Type B pancreatic cell (in vitro differentiated cells): Measurements from ENCODE around the gene NTRK3. TPM values are rescaled to one million over a fixed set of nuclear protein-coding genes. Genes with fewer than 3 reads are reported as not detected.

ENCODE experiments used
- DNase-seq: peaks from one replicate; pipeline ENCODE4 v3.0.0; 2021; ENCODE audit warnings: mixed read lengths; ENCODE audit not compliant: unreplicated experiment; ENCODE audit errors: extremely low spot score
- H3K27ac Mint-ChIP-seq: 2 replicates; pipeline ENCODE4 v1.8.0; 2021; ENCODE audit warnings: mild to moderate bottlenecking, mixed read lengths
- H3K27me3 Mint-ChIP-seq: 2 replicates; pipeline ENCODE4 v1.8.0; 2021; ENCODE audit warnings: mixed read lengths
- H3K36me3 Mint-ChIP-seq: 2 replicates; pipeline ENCODE4 v1.8.0; 2021; ENCODE audit warnings: mixed read lengths
- H3K4me1 Mint-ChIP-seq: one replicate; pipeline ENCODE4 v1.8.0; 2021; ENCODE audit warnings: mixed read lengths; ENCODE audit not compliant: unreplicated experiment
- H3K4me3 Mint-ChIP-seq: 2 replicates; pipeline ENCODE4 v1.8.0; 2021; ENCODE audit warnings: mild to moderate bottlenecking, mixed read lengths
- H3K9me3 Mint-ChIP-seq: 2 replicates; pipeline ENCODE4 v1.8.0; 2021; ENCODE audit warnings: mixed read lengths
- total RNA-seq: library from RNA; stranded (reverse); gene quantifications from 2 replicates; pipeline ENCODE4 v1.2.1, GENCODE V29; 2021; ENCODE audit warnings: low replicate concordance
- TF ChIP-seq, protein P1 (sequence below): fragments of 200-600 bp; sonication (generic); conservative IDR thresholded peaks from 2 replicates; pipeline ENCODE4 v1.5.0; 2021; ENCODE audit warnings: antibody characterized with exemption, mild to moderate bottlenecking

NTRK3 gene
- total RNA-seq, 1 donor from 2014 or later = 16.9 TPM

DNA sequence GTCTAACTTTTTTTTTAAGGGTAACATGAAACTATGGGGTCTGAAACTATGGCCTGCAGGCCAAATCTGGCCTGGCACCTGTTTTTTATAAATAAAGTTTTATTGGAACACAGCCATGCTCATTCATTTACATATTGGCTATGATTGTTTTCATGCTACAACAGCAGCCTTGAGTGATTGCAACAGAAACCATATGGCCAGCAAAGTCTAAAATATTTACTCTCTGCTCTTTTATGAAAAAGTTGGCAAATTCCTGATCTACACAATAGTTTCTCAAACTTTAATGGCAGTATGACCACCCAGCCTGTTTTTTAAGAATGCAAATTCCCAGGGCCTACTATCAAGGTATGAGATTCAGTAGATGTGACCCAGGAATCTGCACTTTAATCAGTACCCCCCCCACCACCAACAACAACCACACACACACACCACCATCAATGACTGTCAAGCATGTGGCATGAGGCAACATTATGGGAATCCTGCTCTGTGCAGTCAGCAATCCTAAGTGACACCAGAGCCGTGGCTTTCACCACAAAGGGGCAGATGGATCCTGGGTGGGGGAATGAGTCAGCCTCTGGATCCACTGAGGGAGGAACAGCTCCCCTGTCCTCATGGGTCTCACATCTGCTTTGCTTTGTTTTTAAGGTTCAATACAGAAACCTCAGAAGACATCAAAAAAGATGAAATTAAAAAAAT is 142.8 kb downstream of the NTRK3 start:
- TF ChIP-seq, protein P1, sequence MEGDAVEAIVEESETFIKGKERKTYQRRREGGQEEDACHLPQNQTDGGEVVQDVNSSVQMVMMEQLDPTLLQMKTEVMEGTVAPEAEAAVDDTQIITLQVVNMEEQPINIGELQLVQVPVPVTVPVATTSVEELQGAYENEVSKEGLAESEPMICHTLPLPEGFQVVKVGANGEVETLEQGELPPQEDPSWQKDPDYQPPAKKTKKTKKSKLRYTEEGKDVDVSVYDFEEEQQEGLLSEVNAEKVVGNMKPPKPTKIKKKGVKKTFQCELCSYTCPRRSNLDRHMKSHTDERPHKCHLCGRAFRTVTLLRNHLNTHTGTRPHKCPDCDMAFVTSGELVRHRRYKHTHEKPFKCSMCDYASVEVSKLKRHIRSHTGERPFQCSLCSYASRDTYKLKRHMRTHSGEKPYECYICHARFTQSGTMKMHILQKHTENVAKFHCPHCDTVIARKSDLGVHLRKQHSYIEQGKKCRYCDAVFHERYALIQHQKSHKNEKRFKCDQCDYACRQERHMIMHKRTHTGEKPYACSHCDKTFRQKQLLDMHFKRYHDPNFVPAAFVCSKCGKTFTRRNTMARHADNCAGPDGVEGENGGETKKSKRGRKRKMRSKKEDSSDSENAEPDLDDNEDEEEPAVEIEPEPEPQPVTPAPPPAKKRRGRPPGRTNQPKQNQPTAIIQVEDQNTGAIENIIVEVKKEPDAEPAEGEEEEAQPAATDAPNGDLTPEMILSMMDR = no peak
- no peaks in the 10 kb centered on the region for H3K36me3 Mint-ChIP-seq
- H3K27ac Mint-ChIP-seq = no peak overlapping the region

DNA sequence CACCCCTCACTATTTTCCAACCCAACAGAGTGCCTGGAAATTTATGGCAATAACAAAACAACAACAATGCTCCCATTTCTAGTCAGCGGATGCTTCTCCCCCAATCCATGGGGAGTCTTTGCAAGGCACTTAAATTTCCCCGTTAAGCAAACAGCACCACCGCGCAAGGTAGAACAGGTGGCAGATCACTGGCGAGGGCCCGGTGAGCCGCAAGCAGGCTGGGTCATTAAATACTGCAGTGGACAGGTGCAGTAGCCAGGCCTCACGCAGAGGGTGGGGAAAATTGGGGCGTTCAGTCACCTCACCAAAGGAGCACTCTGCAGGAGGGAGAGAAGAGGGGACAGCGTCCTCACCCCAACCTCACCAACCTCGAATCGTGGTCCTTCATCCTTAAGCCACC is 147.5 kb downstream of the NTRK3 start:
- H3K27me3 Mint-ChIP-seq = peaks cover 43% of the 10 kb centered on the region
- no peak for DNase-seq
- no peaks in the 10 kb centered on the region for H3K9me3 Mint-ChIP-seq
- H3K36me3 Mint-ChIP-seq = no peaks in the 10 kb centered on the region
- H3K4me1 Mint-ChIP-seq = no peaks in the 10 kb centered on the region
- H3K4me3 Mint-ChIP-seq = no peak overlapping the region
- TF ChIP-seq, protein P1 = no peak
- no peak overlapping the region for H3K27ac Mint-ChIP-seq

More for the DNA sequence above, 142.8 kb downstream of the NTRK3 start:
- Mint-ChIP-seq H3K4me1 (no peaks in the 10 kb centered on the region), H3K4me3 (no peak overlapping the region), H3K9me3 (no peaks in the 10 kb centered on the region), H3K27me3 (peaks cover 25% of the 10 kb centered on the region)
- no peak for DNase-seq

DNA sequence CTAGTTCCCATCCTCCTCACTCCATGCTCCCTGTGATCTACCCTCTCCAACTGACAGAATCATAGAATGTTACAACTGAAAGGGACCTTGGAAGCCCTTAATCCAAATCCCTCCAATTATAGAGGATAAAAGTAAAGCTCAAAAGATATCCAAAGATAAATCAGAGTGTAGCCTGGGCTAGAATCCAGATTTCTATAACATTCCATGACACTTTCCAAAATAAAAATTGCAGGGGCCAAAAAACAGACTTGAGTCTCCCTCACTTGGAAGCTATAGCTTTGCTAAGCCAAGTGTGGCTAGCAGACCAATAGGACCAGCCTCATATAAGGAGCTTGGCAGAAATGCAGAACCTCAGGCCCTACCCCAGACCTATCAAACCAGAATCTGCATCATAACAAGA is 148.1 kb downstream of the NTRK3 start:
- DNase-seq = no peak
- Mint-ChIP-seq H3K27me3 (peaks cover 46% of the 10 kb centered on the region), H3K4me1 (no peaks in the 10 kb centered on the region), H3K9me3 (no peaks in the 10 kb centered on the region), H3K27ac (no peak overlapping the region), H3K36me3 (no peaks in the 10 kb centered on the region), H3K4me3 (no peak overlapping the region)
- TF ChIP-seq, protein P1 = no peak

DNA sequence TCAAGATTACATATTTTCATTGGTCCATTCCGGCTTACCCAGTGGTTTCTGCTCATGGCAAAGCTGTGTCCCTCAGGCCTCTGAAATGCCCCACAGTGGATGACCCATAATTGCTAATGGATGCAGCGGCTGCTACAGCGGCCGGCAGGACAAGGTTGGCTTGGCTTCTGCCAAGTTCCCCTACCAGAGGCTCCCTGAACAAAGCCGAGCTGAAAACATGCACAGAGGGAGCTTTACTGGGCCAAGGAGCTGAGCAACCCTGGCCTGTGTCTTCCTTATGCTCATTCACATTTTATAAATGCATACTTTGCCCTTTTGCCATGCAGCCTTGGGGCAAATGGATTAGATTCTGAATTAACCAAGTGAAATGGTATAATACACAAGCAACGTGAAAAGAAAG is 150.5 kb downstream of the NTRK3 start:
- Mint-ChIP-seq H3K9me3 (no peaks in the 10 kb centered on the region), H3K36me3 (no peaks in the 10 kb centered on the region), H3K4me1 (no peaks in the 10 kb centered on the region), H3K27me3 (peaks cover 43% of the 10 kb centered on the region), H3K27ac (no peak overlapping the region), H3K4me3 (no peak overlapping the region)
- no peak for DNase-seq
- TF ChIP-seq, protein P1 = no peak

DNA sequence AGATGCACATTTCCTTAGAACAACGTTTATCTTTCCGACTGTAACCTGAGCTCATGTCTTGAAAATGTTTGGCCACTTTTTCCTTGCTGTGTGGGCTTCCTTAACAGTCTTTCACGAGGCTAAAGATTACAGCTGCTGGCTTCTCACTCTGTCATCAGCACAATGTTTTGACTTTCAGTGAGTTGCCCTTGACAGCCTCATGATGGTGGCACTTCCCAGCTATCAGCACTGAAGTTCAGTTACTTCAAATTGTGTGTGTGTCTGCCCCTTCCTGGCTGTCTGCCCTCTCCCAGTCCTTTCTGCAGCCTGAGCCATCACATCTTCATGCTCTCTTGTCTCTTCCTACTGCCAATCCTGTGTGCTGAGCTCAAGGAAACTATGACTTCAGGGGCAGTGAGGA is 152.2 kb downstream of the NTRK3 start:
- TF ChIP-seq, protein P1 = no peak
- no peak for DNase-seq
- peaks cover 30% of the 10 kb centered on the region for H3K27me3 Mint-ChIP-seq
- H3K9me3 Mint-ChIP-seq = no peaks in the 10 kb centered on the region
- no peaks in the 10 kb centered on the region for H3K4me1 Mint-ChIP-seq
- H3K36me3 Mint-ChIP-seq = no peaks in the 10 kb centered on the region
- H3K27ac Mint-ChIP-seq = no peak overlapping the region
- H3K4me3 Mint-ChIP-seq = no peak overlapping the region

DNA sequence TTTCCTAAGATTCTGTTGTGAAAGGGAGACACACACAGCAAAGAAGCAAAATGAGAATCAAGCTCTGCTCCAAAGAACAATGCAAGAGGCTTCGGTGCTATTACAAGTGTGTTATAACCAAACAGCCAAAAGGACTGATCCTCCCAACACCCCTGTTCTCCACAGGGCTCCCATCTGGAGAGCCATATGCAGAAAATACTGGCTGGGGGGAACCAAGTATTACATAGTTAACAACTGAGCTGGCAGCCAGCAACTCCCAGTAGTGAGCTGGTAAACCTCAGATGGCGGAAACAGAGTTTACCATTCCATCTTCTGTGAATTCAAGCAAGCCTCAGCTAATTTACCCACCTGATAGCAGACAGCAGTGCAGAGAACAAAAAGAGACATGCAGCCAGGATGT is 156.4 kb downstream of the NTRK3 start:
- no peaks in the 10 kb centered on the region for H3K9me3 Mint-ChIP-seq
- no peak overlapping the region for H3K27ac Mint-ChIP-seq
- no peaks in the 10 kb centered on the region for H3K4me1 Mint-ChIP-seq
- no peak for DNase-seq
- H3K4me3 Mint-ChIP-seq = no peak overlapping the region
- no peaks in the 10 kb centered on the region for H3K36me3 Mint-ChIP-seq
- peaks cover 19% of the 10 kb centered on the region for H3K27me3 Mint-ChIP-seq
- TF ChIP-seq, protein P1 = no peak
